Hepatocyte (in vitro differentiated cells): ENCODE data around the gene CLTB. TPM values are rescaled to one million over a fixed set of nuclear protein-coding genes. Genes with fewer than 3 reads are reported as not detected.
A peak's percentile ranks its signal among the peaks of the same experiment; 100 is the strongest.

ENCODE experiments used
- DNase-seq: peaks from one replicate; pipeline ENCODE4 v3.0.0-alpha.2; 2016; ENCODE audit warnings: low spot score
- H2AFZ ChIP-seq: fragments of 200-600 bp; sonication (generic); 2 replicates; pipeline ENCODE4 v1.6.0; 2016; ENCODE audit warnings: antibody characterized with exemption, mild to moderate bottlenecking
- H3K27ac ChIP-seq: fragments of 200-600 bp; sonication (generic); 2 replicates; pipeline ENCODE4 v1.5.1; 2016; ENCODE audit warnings: mild to moderate bottlenecking
- H3K27me3 ChIP-seq: fragments of 200-600 bp; sonication (generic); 2 replicates; pipeline ENCODE4 v1.6.1; 2016
- H3K36me3 ChIP-seq: fragments of 200-600 bp; sonication (generic); replicated peaks from 2 replicates; pipeline ENCODE4 v1.5.1; 2016; ENCODE audit warnings: low read depth; ENCODE audit not compliant: insufficient read depth
- H3K4me1 ChIP-seq: fragments of 200-600 bp; sonication (generic); 2 replicates; pipeline ENCODE4 v1.5.1; 2016; ENCODE audit warnings: mild to moderate bottlenecking, moderate library complexity; ENCODE audit not compliant: insufficient read depth
- H3K4me2 ChIP-seq: fragments of 200-600 bp; sonication (generic); 2 replicates; pipeline ENCODE4 v1.6.0; 2016
- H3K4me3 ChIP-seq: fragments of 200-600 bp; sonication (generic); 2 replicates; pipeline ENCODE4 v1.5.1; 2016; ENCODE audit warnings: mild to moderate bottlenecking
- H3K79me2 ChIP-seq: fragments of 200-600 bp; sonication (generic); 2 replicates; pipeline ENCODE4 v1.6.0; 2017; ENCODE audit warnings: mild to moderate bottlenecking
- H3K9me2 ChIP-seq: fragments of 200-600 bp; sonication (generic); replicated peaks from 2 replicates; pipeline ENCODE4 v1.6.0; 2017; ENCODE audit warnings: mild to moderate bottlenecking; ENCODE audit not compliant: insufficient read depth
- H3K9me3 ChIP-seq: fragments of 200-600 bp; sonication (generic); 2 replicates; pipeline ENCODE4 v1.5.1; 2016; ENCODE audit warnings: low read depth, mild to moderate bottlenecking
- H4K20me1 ChIP-seq: fragments of 200-600 bp; sonication (generic); 2 replicates; pipeline ENCODE4 v1.6.0; 2016; ENCODE audit warnings: mild to moderate bottlenecking; ENCODE audit not compliant: insufficient read depth, poor library complexity, severe bottlenecking
- EZH2 ChIP-seq: fragments of 200-600 bp; sonication (generic); IDR thresholded peaks from 2 replicates; pipeline ENCODE4 v1.6.1; 2016; ENCODE audit warnings: antibody characterized with exemption, mild to moderate bottlenecking, borderline replicate concordance
- EZH2phosphoT487 ChIP-seq: fragments of 200-600 bp; sonication (generic); IDR thresholded peaks from one replicate; pipeline ENCODE4 v1.6.1; 2018; ENCODE audit warnings: antibody characterized with exemption, mild to moderate bottlenecking, low read depth, moderate library complexity; ENCODE audit not compliant: unreplicated experiment, severe bottlenecking
- WGBS: methylation state at CpG from one replicate; pipeline ENCODE4 v1.1.6; 2016; ENCODE audit warnings: low lambda C conversion rate; ENCODE audit errors: missing lambda C conversion rate; 5-methylcytosine and 5-hydroxymethylcytosine counted together
- polyA plus RNA-seq: library from polyadenylated mRNA; unstranded; fragments of >200 nt; fragmentation: Nextera tagmentation; extraction: Ambion mirVana; gene quantifications from 2 replicates; pipeline ENCODE4 v1.2.1, GENCODE V29; 2016
- total RNA-seq: library from RNA; depleted of rRNA; stranded (reverse); fragments of >200 nt; gene quantifications from 2 replicates; pipeline ENCODE4 v1.2.3, GENCODE V29; 2014
- TF ChIP-seq, protein P1 (sequence below): fragments of 200-600 bp; sonication (generic); IDR thresholded peaks from 2 replicates; pipeline ENCODE4 v1.5.1; 2016; ENCODE audit warnings: antibody characterized with exemption, mild to moderate bottlenecking; ENCODE audit not compliant: poor library complexity

Gene CLTB
- total and polyA plus RNA-seq, 2 experiments from 2014 or later = 131 to 284 TPM

DNA sequence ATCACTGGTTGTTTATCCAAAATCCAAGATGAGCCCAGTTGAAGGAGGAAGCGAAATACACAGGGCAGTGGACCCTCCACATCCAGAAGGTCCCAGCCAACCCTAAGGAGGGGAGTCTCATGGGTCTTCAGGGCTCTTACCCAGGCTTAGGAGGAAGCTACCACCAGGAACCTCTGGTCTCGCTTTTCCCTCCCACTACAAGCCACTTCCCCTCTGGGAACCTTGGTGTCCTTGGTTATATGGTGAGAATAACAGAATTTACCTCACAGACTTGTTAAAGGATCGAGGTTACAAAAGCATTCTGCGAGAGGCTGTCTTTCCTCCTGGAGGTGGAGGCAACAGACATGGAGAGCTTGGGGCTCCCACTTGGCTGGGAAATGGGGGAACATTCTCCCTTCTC is 24.3 kb downstream of the CLTB start:
- Histone ChIP-seq H4K20me1 (no peaks in the 10 kb centered on the region), H3K4me3 (no peak overlapping the region), H3K36me3 (no peaks in the 10 kb centered on the region), H3K79me2 (peaks cover 24% of the 10 kb centered on the region), H2AFZ (no peak overlapping the region), H3K9me2 (no peaks in the 10 kb centered on the region), H3K4me1 (peaks cover 15% of the 10 kb centered on the region), H3K27ac (no peak overlapping the region), H3K9me3 (no peaks in the 10 kb centered on the region), H3K27me3 (no peaks in the 10 kb centered on the region), H3K4me2 (no peak overlapping the region)
- TF ChIP-seq EZH2 (no peak), EZH2phosphoT487 (no peak)
- TF ChIP-seq, protein P1, sequence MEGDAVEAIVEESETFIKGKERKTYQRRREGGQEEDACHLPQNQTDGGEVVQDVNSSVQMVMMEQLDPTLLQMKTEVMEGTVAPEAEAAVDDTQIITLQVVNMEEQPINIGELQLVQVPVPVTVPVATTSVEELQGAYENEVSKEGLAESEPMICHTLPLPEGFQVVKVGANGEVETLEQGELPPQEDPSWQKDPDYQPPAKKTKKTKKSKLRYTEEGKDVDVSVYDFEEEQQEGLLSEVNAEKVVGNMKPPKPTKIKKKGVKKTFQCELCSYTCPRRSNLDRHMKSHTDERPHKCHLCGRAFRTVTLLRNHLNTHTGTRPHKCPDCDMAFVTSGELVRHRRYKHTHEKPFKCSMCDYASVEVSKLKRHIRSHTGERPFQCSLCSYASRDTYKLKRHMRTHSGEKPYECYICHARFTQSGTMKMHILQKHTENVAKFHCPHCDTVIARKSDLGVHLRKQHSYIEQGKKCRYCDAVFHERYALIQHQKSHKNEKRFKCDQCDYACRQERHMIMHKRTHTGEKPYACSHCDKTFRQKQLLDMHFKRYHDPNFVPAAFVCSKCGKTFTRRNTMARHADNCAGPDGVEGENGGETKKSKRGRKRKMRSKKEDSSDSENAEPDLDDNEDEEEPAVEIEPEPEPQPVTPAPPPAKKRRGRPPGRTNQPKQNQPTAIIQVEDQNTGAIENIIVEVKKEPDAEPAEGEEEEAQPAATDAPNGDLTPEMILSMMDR = no peak
- WGBS = 97% methylated on average over 4 of the region's 4 CpGs
- no peak for DNase-seq

DNA sequence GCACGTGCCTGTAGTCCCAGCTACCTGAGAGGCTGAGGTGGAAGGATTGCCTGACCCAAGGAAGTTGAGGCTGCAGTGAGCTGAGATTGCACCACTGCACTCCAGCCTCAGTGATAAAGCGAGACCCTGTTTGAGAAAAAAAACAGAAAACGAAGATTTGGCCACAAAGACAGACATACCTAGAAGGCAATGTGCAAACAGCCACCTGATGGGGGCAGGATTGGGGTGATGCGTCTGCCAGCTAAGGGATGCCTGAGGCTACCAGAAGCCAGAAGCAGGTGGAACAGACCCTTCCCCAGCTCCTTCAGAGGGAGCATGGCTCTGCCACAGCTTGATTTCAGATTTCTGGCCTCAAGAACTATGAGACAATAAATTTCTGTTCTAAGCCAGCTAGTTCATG is 24.9 kb downstream of the CLTB start:
- Histone ChIP-seq H3K36me3 (no peaks in the 10 kb centered on the region), H3K4me1 (peaks cover 17% of the 10 kb centered on the region), H3K4me3 (no peak overlapping the region), H3K4me2 (no peak overlapping the region), H3K9me2 (no peaks in the 10 kb centered on the region), H2AFZ (no peak overlapping the region), H3K79me2 (peaks cover 30% of the 10 kb centered on the region), H3K27ac (no peak overlapping the region), H3K9me3 (no peaks in the 10 kb centered on the region), H3K27me3 (no peaks in the 10 kb centered on the region), H4K20me1 (no peaks in the 10 kb centered on the region)
- TF ChIP-seq EZH2phosphoT487 (no peak), EZH2 (no peak)
- TF ChIP-seq, protein P1 = no peak
- 93% methylated on average over 4 of the region's 4 CpGs for WGBS
- DNase-seq = no peak

DNA sequence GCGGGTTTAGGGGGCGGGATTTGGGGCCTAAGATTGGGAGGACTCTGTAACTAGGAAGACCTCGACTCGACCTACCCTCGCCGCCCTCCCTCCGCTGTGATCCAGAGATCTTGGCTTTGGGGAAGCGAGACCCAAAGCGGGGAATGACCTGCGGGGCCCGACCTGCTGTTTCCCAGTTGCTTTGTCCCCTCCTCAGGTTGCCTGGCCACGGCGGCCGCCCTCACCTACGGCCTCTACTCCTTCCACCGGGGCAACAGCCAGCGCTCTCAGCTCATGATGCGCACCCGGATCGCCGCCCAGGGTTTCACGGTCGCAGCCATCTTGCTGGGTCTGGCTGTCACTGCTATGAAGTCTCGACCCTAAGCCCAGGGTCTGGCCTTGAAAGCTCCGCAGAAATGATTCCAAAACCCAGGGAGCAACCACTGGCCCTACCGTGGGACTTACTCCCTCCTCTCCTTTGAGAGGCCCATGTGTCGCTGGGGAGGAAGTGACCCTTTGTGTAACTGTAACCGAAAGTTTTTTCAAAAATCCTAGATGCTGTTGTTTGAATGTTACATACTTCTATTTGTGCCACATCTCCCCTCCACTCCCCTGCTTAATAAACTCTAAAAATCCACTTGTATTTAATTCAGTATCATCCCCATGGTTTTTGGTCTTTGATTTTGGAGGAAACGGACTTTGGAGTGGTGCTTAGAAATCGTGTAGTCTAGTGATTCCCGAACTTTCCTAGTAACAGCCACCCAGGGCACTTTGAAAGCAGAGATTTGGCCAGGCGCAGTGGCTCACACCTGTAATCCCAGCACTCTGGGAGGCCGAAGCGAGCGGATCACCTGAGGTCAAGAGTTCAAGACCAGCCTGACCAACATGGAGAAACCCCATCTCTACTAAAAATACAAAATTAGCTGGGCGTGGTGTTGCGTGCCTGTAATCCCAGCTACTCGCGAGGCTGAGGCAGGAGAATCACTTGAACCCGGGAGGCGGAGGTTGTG is 26.9 kb downstream of the CLTB start:
- no peaks in the 10 kb centered on the region for H3K9me2 ChIP-seq
- WGBS = 27% methylated on average over 38 of the region's 41 CpGs
- H3K4me3 ChIP-seq = peak overlapping the region; percentile 52
- peaks cover 14% of the 10 kb centered on the region for H3K4me1 ChIP-seq
- peak overlapping the region; percentile 94 for H3K27ac ChIP-seq
- H4K20me1 ChIP-seq = no peaks in the 10 kb centered on the region
- peaks cover 38% of the 10 kb centered on the region for H3K79me2 ChIP-seq
- no peaks in the 10 kb centered on the region for H3K9me3 ChIP-seq
- H3K27me3 ChIP-seq = no peaks in the 10 kb centered on the region
- TF ChIP-seq, protein P1 = no peak
- no peak for TF ChIP-seq EZH2
- no peak for DNase-seq
- no peak overlapping the region for H2AFZ ChIP-seq
- H3K36me3 ChIP-seq = no peaks in the 10 kb centered on the region
- H3K4me2 ChIP-seq = peak overlapping the region; percentile 77
